NCI-H128 (cell line): Measurements from ENCODE around the gene LYSMD3.

Experiments used
- DNase-seq: peaks from one replicate; lab custom pipeline; 2025; ENCODE audit not compliant: unreplicated experiment; lab: John Stamatoyannopoulos, UW

The LYSMD3 gene

DNA sequence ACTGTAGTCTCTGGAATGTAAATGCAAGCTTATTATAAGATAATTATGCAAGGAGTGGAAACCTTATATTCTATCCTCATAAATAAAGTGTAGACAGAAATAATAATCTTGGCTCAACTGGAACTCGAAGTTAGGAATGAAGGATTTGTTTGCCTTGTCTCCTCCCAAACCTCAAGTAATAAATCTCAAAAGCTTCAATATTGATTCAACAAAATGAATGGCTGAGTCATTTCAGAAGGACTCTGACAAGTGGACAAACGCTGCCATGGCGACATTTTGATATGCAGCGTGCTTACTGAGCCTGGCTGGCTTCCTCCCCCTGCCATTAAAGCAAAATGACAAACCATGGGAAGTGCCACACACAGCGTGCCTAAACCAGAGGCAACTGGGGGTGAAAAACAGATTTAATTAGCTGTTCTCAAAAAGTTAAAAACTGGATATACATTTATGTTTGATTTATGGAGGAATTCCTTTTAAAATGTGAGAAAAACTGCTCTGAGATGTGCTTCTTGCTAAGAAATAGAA is 18.7 kb upstream of the LYSMD3 start:
- peak; percentile 5 for DNase-seq

DNA sequence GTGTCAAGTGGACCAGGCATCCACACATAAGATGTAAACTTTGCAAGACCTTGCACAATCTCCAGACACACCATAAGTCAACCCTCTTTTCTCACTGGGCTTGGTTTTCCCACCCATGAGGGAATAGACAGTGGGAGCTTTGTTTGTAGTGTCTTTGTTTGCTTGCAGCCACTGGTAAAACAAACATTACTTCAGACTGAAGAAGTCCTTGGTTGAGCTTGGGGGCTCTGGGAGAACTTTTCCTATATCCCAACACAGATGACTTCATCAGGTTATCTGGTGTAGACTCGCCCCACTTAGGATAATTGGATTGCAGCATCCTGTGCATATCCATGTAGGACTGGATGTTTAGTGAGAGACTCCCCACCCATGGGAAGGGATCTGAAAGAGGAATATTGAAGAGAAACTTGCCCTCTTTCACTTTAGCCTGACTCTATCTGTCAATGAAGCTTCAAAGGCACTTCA is 17.7 kb upstream of the LYSMD3 start:
- DNase-seq = no peak

DNA sequence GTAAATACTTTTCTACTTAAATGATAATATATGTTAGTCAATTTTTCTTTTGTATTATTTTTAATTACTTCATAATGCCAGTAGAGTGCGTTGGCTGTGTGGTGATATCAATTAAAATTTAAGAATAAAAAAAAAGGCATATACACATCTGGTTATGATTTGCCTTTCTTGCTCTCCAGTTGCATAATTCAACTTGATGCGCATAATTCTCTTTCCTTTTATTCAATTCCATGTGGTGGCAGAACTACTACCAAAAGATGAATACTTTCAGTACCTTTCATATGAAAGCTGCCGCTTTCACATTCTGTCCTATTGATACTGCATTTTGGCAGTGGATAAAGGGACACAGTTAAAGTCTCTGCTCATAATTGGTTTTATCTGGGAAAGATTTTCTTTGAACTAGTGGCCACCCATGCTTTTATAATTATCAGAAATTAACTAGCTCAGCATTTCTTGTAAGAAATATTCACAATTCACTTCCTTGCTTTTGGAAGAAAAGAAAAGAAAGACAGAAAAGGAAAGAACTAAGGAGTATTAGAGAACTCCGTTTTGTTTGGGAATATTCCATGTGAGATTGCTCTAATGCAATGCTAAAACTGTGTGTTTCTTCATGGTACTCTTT is 16.9 kb upstream of the LYSMD3 start:
- DNase-seq = no peak

DNA sequence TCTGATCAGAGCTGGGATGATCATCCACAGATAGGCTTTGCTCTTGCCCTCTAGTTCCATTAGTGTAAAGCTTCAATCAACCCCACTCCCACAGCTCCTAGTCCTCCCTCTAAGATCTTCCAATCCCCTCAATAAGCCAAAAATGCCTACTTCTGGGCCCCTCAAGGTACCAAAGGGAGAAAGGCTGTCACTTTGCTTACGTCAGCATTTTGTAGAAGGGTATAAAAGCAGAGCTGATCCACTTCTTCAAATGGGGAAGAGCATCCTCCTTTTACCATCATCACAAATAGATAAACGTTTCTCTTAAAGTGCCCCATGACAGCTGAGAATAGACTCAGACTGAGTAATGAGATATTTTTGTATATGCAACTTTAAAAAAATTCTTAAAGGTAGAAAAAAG is 16.1 kb upstream of the LYSMD3 start:
- DNase-seq = no peak

DNA sequence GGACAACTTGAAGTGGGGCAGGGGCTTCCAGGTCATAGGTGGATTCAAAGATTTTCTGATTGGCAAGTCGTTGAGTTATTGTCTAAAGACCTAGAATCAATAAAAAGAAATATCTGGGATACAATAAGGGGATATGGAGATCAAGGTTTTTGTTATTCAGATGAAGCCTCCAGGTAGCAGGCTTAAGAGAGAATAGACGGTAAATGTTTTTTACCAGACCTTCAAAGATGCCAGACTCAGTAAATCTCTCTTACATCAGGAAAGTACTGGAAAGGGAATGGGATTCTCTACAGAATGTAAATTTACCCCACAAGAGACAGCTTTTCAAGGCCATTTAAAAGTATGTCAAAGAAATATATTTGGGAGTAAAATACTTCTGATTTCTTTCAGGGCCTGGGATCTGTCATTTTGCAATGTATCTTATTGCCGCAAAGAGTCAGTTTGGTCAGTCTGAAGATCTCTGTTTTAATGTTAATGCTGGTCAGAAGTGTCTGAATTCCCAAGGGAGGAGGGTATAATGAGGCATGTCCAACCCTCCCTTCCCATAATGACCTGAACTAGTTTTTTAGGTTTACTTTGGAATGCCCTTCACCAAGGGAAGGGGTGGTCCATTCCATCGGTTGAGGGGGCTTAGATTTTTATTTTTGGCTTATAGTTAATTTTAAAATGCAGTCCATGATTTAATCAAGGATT is 13.6 kb upstream of the LYSMD3 start:
- DNase-seq = no peak

DNA sequence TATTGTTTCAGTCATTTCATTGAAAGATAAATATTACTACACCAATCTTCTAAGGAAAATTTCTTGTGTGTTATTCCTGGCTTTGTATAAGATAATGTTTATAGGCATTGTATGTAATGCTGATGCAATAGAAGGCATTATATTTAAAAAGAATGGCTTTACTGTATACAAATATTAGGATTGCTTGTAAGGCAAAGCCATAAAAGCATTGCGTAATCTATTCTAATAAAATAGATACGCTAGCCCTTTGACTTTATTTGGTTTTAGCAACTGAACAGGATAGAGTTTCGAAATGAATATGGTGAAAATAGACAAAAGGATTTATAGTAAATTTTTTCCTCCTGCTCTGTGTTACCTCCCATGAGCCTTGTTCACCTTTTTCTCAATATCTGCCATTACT is 5.5 kb upstream of the LYSMD3 start:
- no peak for DNase-seq

DNA sequence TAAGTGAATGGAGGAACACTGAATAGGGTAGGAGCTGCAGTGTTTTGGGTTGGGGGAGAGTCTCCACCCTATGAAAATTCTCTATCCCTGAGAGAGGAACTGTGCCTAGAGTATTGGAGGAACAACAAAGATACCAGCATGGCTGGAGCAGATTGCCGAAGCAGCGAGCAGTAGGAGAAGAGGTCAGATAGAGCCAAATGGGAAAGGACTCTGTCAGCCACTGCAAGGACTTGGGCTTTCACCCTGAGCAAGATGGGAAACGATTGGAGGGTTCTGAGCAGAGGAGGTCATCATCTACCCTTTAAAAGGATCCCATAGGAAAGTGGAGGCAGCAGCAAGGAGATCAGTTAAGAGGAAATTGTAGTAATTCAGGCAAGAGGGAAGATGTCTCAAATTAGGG is 4.4 kb upstream of the LYSMD3 start:
- no peak for DNase-seq

DNA sequence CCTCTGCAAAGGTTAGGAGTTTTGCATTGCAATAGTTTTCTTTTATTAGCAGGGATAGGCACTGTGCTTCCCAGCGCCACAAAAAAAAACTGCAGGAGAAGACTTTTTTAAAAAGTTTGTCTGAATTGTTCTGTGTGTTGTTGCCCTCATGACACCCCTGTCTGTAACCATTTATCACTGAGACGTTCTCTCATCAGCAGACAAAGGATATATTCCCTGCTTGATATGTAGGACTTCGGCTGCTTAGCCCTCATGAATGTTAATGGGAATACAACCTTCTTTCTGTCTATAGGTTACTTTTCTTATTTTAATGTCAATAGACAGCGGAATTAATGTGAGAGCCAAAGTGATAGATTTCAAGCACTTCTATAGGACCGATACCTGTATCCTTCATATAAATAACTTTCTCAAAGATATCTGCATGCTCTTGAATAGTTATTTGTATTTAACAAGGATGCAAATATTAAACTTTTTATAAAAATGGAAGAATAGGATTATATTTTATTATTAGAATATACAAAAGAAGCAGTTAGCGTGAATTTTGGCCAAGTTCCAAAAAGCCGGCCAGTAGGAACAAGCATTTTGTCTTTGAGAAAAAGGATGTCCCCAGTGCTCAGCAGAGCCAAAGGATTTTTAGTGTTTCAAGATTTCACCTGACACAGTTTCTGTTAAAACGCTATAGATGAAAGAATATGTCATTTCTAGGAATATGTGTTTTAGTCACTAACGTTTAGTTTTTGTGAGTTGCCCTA is 1.5 kb upstream of the LYSMD3 start:
- no peak for DNase-seq

DNA sequence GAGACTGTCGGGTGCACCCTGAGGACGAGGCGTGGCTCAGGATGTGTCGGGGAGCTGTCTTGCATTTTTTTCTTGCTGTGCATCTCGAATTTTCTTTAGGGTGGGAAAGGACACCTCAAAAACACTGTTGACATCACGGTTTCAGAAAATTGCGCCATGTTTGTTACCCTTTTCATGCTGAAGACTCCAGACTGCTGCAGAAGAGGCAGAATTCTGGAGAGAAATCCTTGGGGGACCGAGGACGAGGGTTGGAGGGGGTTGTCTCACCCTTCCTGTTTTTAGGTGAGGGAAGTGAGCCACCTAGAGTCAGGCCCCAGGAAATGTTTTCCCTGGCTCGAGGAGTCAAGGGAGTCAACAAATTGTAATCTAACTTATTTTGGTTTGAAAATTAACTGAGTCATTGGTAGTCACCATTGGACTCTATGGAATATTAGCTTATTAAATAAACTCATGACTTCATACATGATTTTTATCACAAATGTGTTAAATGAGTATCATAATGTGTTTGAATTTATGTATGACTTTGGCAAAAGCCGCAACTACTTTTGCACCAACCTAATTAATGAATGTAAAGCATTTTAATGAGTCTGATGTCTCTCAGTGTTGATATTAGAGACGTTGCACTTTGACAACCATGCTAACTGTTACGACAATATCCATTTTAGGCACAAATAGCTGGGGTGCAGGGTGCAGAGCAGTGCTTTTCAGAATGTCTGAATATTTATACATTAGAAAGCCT is 724 bp upstream of the LYSMD3 start:
- peak; percentile 8 for DNase-seq

DNA sequence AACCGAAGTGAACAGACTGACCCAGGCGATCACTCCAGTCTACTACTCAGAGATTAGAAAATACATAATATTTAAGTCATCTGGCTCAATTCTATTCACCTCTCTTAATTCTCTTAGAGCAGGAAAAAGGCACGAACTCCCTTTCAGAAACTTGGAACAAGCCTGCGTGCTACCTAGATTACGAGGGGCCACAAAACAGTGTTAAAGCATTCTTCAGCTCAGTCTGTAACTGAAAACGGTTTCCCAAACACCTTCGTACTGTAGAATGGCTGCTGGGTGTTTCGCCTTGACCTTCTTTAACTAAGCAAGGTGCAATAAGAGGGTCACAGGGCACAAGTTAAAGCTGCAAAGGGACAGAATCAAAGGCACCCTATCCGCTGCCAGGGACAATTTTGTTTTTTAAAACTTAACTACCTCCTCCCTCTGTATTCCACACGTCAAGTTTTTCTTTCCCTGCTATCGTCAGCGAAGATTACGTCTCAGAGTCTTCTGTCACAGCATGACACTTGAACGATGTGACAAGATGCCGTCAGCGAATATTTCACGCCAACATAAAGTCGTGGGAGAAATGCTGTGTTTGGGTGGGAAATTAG is 687 bp downstream of the LYSMD3 start:
- no peak for DNase-seq

DNA sequence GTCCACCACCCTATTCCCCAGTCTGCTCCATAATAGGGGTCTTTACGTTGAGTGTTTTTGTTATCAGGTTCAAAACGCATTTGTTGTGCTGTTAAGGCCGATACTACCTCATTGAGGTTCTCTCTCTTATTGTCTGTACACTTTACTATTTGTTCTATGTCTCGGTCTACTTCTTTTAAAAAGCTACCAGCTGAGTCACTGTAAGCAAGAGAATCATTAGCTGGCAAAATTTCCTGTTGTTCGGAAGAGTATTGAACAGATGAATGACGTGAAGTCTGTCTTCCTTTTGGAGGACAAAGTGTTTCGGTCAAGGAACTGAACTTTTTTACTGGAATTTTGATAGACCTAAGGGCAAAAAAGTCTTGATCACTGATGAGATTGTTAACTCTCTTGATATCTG is 10.3 kb downstream of the LYSMD3 start:
- DNase-seq = peak; percentile 46

DNA sequence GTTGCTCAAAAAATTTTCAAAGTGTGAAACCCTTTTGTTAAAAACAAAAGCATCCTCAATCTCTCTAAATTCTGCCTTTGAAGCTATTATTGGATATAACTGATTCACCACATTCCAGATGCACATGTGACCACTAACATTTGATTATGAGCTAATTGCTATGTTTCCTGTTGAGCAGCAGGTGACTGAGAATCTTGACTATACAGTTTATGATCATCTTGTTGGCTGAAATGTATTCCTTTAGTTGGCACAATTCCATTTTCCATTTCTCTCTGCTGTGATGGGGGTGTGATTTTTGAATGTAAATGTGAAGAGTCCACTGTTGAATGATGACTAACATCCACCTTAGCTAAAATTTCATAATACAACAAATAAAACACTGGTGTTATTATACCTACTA is 10.7 kb downstream of the LYSMD3 start:
- DNase-seq = peak; percentile 46

DNA sequence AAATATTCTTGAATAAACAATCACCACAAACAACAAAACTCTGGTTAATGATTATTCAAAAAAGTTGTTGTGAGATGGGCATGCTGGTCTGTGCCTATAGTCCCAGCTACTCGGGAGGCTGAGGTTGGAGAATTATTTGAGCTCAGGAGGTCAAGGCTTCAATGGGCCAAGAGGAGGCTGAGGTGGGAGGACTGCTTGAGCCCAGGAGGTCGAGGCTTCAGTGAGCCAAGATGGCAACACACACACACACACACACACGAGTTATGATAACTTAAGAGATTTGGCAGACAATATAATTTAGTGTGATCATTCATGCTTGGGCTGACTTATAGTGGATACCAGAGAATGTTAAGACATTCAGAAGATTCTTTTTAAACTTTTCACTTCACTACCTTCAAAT is 14.9 kb downstream of the LYSMD3 start:
- no peak for DNase-seq

DNA sequence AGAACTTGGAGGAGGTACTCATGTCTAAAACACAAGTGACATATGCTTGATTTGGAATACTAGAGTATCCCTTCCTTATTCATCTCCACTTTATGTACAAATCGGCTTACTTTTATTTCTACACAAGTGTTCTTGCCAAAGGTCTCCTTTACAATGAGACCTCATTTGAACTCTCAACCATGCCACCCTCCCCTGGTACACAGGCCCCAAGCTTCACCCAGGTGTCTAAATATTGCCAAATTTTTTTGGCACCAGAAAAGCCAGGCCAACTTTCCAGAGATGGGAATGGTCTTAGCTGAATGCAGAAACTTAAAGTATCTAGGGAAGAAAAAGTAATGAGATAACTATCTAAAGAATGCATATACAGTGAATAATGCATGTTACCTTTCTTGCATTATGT is 18.9 kb downstream of the LYSMD3 start:
- no peak for DNase-seq

DNA sequence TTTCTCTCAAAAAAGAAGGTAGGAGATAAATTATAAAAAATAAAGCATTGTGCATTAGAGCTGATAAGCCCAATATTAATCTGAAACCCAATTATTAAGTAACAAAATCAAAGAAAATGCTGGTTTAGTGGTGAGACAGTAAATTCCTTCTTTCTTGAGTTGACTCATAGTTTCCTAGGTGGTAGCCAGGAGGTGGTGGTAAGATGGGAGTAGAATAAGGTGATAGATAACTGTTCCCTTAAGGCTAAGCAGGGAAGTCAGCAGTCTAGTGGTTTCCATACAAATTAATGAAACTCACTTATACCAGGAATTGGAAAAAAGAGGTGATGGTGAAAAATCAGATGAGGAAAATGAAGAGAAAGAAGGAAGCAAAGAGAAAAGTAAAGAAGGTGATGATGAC is 23.2 kb downstream of the LYSMD3 start:
- no peak for DNase-seq

DNA sequence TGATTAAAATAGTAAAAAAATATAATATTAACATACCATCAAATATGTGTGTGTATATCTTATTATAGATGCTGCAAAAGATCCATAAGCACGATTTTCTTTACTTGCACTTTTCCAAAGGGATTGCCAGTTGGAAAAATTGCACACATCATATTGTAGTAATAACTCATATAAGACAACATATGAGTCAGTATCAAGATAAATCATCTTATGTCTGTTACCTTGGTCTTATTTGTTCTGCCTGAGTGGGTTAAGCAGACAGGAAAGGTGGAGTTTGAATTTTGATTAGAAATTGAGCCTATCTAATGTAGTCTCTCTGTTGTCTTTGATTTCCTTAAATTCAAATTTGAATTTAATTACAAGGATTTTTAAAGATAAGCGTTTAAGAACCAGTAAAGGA is 24.6 kb downstream of the LYSMD3 start:
- DNase-seq = no peak

DNA sequence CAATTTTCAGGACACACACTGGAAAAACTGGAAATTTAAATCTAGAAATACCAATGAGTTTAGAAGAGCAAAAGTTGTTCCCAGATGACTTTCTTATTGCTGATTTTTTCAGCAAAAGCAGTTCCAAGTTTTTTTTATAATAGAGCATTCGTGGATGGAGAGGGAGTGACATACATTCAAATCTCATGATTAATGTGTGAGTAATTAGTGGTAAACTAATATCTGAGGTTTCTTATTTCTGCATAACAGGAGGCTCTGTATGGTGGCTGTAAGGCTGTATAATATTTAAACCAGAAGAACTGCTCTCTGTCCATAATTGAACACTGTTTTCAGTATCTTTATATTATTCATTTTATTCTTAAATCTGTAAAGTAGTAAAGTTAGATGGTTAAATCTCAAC is 25.8 kb downstream of the LYSMD3 start:
- no peak for DNase-seq

DNA sequence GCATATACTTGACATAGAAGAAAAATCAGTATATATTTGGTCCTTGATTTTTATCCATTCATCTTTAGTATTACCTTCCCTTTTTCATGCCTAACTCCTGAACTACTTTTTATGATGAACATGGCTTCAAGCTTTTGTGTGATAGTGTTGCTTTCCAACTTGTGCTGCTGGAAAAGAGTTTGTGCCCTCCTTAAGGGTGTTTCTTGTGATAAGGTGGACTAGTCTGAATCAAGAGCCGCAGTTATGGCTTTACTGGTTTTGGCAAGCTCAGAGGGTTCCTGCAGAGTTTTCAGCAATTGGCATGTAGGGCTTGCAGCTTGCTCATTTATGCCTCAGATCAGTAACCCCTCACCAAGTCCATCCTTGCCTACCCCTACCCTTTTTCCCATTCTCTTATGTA is 34.2 kb downstream of the LYSMD3 start:
- no peak for DNase-seq

DNA sequence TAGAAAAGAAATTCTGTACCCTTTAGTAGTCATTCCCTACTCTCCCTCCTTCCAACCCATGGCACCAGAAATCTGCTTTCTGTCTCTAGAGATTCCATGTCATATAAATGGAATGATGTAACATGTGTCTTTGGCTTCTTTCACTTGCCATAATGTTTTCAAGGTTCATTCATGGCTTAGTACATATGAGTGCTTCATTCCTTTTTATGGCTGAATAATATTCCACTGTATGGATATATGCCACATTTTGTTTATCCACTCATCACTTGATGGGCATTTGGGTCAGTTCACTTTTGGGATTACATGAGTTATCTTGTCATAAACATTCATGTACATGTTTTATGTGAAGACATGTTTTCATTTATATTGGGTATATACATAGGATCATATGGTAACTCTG is 35.3 kb downstream of the LYSMD3 start:
- DNase-seq = no peak

DNA sequence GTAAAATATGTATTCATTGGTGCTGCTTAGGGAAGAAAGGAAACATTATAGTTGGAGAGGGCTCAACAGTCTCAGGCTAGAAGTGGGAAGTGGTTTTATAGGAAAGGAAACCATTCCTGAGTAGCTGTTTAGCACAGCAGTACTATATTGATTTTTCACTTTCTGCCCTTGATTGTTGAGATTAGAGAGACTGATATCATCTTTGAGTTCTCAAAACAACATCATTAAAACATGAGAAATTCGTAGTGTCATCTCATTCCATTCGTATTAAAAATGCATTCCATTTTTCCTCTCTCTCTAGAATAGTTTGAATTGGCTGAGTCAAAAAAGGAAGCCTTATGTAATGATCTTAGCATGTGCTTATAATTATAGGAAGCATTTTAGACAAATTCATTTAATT is 40.6 kb downstream of the LYSMD3 start:
- DNase-seq = no peak

DNA sequence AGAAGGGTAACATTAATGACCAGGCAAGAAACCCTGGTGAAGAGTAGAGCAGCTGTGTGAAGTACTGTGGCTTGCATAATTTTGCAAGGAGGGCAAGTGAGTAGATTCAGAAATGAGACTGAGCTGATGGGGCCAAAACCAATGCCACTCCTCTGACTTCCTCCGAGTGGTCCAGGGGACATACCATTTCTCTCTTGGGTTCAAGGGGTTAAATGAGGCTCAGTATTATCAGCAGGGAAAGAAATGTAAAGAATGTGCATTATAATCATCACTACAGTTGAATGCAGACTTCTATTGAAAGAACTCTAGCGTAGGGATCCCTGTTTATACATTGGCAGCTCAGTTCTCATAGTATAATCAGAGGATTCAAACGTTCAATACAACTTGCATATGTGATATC is 44.8 kb downstream of the LYSMD3 start:
- DNase-seq = no peak
